ENCODE measurements around the gene NOVA2. TPM values are rescaled to one million over a fixed set of nuclear protein-coding genes. Genes with fewer than 3 reads are reported as not detected.

NOVA2 gene
- total and polyA plus RNA-seq, 2 experiments from 2014 or later, result 0.08 TPM; not detected in 1

DNA sequence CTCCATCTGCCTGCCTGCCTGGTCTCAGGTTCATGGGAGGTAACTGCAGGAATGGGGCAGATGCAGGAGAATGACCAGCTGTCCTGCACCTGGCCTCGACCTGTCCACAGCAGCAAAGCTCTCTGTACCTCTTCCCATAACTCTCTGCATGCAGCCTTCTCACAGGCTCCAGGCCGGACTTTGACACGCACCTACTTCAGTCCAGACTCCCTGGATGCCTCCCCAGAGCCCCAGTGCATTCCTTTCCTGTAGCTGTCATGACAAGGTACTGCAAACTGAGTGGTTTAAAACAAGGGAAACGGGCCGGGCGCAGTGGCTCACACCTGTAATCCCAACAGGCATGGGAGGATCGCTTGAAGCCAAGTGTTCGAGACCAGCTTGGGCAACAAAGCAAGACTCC, 62.4 kb downstream of the NOVA2 start:
- TF ChIP-seq EZH2phosphoT487 (IDR thresholded peaks at IDR 0.05; ENCODE audit: low read depth, severe bottlenecking, unreplicated experiment), result no peak
- no peak overlapping the region for H3K4me2 ChIP-seq
- H4K20me1 ChIP-seq (ENCODE audit: insufficient read depth, poor library complexity, severe bottlenecking), result no peaks in the 10 kb centered on the region
- 66% methylated on average over 8 of the region's 8 CpGs for WGBS (ENCODE audit: low lambda C conversion rate, missing lambda C conversion rate)
- H3K27ac ChIP-seq, result no peak overlapping the region
- no peaks in the 10 kb centered on the region for H3K9me3 ChIP-seq (ENCODE audit: low read depth)
- DNase-seq (ENCODE audit: low spot score), result peak; percentile 60
- no peaks in the 10 kb centered on the region for H3K9me2 ChIP-seq (replicated peaks; ENCODE audit: insufficient read depth)
- no peaks in the 10 kb centered on the region for H3K36me3 ChIP-seq (replicated peaks; ENCODE audit: insufficient read depth, low read depth)
- H3K4me1 ChIP-seq (ENCODE audit: insufficient read depth), result no peaks in the 10 kb centered on the region
- no peaks in the 10 kb centered on the region for H3K79me2 ChIP-seq
- no peak overlapping the region for H3K4me3 ChIP-seq
- no peaks in the 10 kb centered on the region for H3K27me3 ChIP-seq
- no peak overlapping the region for H2AFZ ChIP-seq

DNA sequence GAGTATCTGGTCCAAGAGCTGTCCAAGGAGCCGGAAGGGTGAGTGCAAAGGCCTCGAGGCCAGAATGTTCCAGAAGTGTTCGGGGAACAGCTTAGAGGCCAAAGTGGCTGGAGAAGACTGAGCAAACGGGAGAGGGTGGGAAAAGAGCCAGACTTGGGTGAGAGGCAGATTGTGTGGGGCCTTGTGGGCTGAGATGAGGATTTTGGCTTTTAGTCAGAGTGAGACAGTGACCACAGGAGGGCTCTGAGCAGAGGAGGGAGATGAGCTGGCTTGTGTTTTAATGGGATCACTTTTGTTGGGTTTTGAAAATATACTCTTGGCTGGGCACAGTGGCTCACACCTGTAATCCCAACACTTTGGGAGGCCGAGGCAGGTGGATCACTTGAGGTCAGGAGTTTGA, 64.7 kb downstream of the NOVA2 start:
- 75% methylated on average over 5 of the region's 5 CpGs for WGBS (ENCODE audit: low lambda C conversion rate, missing lambda C conversion rate)
- TF ChIP-seq EZH2phosphoT487 (IDR thresholded peaks at IDR 0.05; ENCODE audit: low read depth, severe bottlenecking, unreplicated experiment) (no peak), EZH2 (IDR thresholded peaks at IDR 0.05; ENCODE audit: borderline replicate concordance) (no peak)
- TF ChIP-seq, protein P1, sequence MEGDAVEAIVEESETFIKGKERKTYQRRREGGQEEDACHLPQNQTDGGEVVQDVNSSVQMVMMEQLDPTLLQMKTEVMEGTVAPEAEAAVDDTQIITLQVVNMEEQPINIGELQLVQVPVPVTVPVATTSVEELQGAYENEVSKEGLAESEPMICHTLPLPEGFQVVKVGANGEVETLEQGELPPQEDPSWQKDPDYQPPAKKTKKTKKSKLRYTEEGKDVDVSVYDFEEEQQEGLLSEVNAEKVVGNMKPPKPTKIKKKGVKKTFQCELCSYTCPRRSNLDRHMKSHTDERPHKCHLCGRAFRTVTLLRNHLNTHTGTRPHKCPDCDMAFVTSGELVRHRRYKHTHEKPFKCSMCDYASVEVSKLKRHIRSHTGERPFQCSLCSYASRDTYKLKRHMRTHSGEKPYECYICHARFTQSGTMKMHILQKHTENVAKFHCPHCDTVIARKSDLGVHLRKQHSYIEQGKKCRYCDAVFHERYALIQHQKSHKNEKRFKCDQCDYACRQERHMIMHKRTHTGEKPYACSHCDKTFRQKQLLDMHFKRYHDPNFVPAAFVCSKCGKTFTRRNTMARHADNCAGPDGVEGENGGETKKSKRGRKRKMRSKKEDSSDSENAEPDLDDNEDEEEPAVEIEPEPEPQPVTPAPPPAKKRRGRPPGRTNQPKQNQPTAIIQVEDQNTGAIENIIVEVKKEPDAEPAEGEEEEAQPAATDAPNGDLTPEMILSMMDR (IDR thresholded peaks at IDR 0.05; ENCODE audit: poor library complexity), result no peak

DNA sequence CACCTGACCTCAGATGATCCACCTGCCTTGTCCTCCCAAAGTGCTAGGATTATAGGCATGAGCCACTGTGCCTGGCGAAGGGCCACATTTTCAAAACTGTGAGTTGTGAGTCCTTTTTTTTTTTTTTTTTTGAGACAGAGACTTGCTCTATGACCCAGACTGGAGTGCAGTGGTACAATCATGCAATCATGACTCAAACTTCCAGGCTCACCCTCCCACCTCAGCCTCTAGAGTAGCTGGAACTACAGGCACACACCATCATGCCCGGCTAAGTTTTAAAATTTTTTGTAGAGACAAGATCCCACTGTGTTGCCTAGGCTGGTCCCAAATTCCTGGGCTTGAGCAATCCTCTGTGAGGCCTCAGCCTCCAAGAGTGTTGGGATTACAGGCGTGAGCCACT, 67.4 kb downstream of the NOVA2 start:
- Histone ChIP-seq H3K9me2 (replicated peaks; ENCODE audit: insufficient read depth) (no peaks in the 10 kb centered on the region), H3K4me1 (ENCODE audit: insufficient read depth) (peaks cover 8% of the 10 kb centered on the region), H3K4me3 (no peak overlapping the region), H3K27ac (no peak overlapping the region), H2AFZ (no peak overlapping the region), H3K79me2 (peaks cover 5% of the 10 kb centered on the region), H3K36me3 (replicated peaks; ENCODE audit: insufficient read depth, low read depth) (no peaks in the 10 kb centered on the region), H3K4me2 (no peak overlapping the region), H3K27me3 (no peaks in the 10 kb centered on the region), H3K9me3 (ENCODE audit: low read depth) (no peaks in the 10 kb centered on the region), H4K20me1 (ENCODE audit: insufficient read depth, poor library complexity, severe bottlenecking) (no peaks in the 10 kb centered on the region)
- WGBS (ENCODE audit: low lambda C conversion rate, missing lambda C conversion rate), result 87% methylated on average over 3 of the region's 3 CpGs
- no peak for DNase-seq (ENCODE audit: low spot score)
- TF ChIP-seq EZH2 (IDR thresholded peaks at IDR 0.05; ENCODE audit: borderline replicate concordance) (no peak), EZH2phosphoT487 (IDR thresholded peaks at IDR 0.05; ENCODE audit: low read depth, severe bottlenecking, unreplicated experiment) (no peak)
- TF ChIP-seq, protein P1 (IDR thresholded peaks at IDR 0.05; ENCODE audit: poor library complexity), result no peak

More for the DNA sequence above, 64.7 kb downstream of the NOVA2 start:
- Histone ChIP-seq H3K27ac (no peak overlapping the region), H3K36me3 (replicated peaks; ENCODE audit: insufficient read depth, low read depth) (no peaks in the 10 kb centered on the region), H3K27me3 (no peaks in the 10 kb centered on the region), H3K4me3 (no peak overlapping the region), H3K9me2 (replicated peaks; ENCODE audit: insufficient read depth) (no peaks in the 10 kb centered on the region), H3K4me1 (ENCODE audit: insufficient read depth) (no peaks in the 10 kb centered on the region), H4K20me1 (ENCODE audit: insufficient read depth, poor library complexity, severe bottlenecking) (no peaks in the 10 kb centered on the region), H3K79me2 (no peaks in the 10 kb centered on the region), H2AFZ (no peak overlapping the region), H3K9me3 (ENCODE audit: low read depth) (no peaks in the 10 kb centered on the region), H3K4me2 (no peak overlapping the region)
- DNase-seq (ENCODE audit: low spot score), result no peak

DNA sequence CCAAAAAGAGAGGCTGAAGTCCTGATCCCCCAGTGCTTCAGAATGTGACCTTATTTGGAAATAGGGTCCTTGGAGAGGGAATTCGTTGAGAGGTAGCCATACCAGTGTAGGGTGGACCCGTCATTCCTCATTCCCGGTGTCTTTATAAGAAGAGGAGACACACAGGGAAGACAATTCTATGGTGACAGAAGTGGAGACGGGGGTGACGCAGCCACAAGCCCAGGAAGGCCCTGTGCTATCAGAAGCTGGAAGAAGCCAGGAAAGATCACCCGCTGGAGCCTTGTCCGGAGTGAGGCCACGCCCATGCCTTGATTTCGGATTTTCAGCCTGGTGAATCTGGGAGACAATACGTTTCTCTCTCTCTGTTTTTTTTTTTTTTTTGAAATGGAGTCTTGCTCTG, 68.7 kb downstream of the NOVA2 start:
- Histone ChIP-seq H4K20me1 (ENCODE audit: insufficient read depth, poor library complexity, severe bottlenecking) (peaks cover 6% of the 10 kb centered on the region), H3K9me2 (replicated peaks; ENCODE audit: insufficient read depth) (no peaks in the 10 kb centered on the region), H3K4me2 (no peak overlapping the region), H3K4me3 (no peak overlapping the region), H3K36me3 (replicated peaks; ENCODE audit: insufficient read depth, low read depth) (no peaks in the 10 kb centered on the region), H3K27me3 (no peaks in the 10 kb centered on the region), H2AFZ (no peak overlapping the region), H3K79me2 (peaks cover 17% of the 10 kb centered on the region), H3K9me3 (ENCODE audit: low read depth) (no peaks in the 10 kb centered on the region), H3K27ac (no peak overlapping the region), H3K4me1 (ENCODE audit: insufficient read depth) (peaks cover 17% of the 10 kb centered on the region)
- TF ChIP-seq EZH2 (IDR thresholded peaks at IDR 0.05; ENCODE audit: borderline replicate concordance), result no peak
- WGBS (ENCODE audit: low lambda C conversion rate, missing lambda C conversion rate), result 86% methylated on average over 10 of the region's 10 CpGs
- DNase-seq (ENCODE audit: low spot score), result no peak

All from hepatocyte (in vitro differentiated cells).